GM12878 (cell line): ENCODE data around the gene DLX1. TPM values are rescaled to one million over a fixed set of nuclear protein-coding genes. Genes with fewer than 3 reads are reported as not detected.
A peak's percentile ranks its signal among the peaks of the same experiment; 100 is the strongest.

ENCODE experiments used
- ATF7 ChIP-seq: fragments of 450-650 bp; IDR thresholded peaks from 2 replicates; pipeline ENCODE4 v1.6.1; 2016; ENCODE audit warnings: low read depth, mild to moderate bottlenecking
- CREM ChIP-seq: IDR thresholded peaks from 2 replicates; pipeline ENCODE4 v1.6.1; 2014; ENCODE audit warnings: antibody characterized with exemption, low read depth
- FOXK2 ChIP-seq: fragments of 450-650 bp; IDR thresholded peaks from 2 replicates; pipeline ENCODE4 v1.6.1; 2017; ENCODE audit warnings: mild to moderate bottlenecking, moderate library complexity
- IKZF2 ChIP-seq, 2 experiments: fragments of 450-650 bp; IDR thresholded peaks; 2 replicates each; pipeline ENCODE4 v1.6.1; 2017; ENCODE audit warnings: mild to moderate bottlenecking in 2 of 2, moderate library complexity in 2 of 2
- IRF5 ChIP-seq: fragments of 450-650 bp; IDR thresholded peaks from 2 replicates; pipeline ENCODE4 v1.6.1; 2017; ENCODE audit warnings: borderline replicate concordance
- NFIC ChIP-seq: IDR thresholded peaks from 2 replicates; pipeline ENCODE4 v1.6.1; 2012; ENCODE audit warnings: low read depth, mild to moderate bottlenecking, inconsistent platforms, low read length, moderate library complexity
- RB1 ChIP-seq: fragments of 450-650 bp; formaldehyde crosslinking; IDR thresholded peaks from 2 replicates; pipeline ENCODE4 v1.6.1; 2017; ENCODE audit warnings: mild to moderate bottlenecking, borderline replicate concordance
- RFX5 ChIP-seq: IDR thresholded peaks from 2 replicates; pipeline ENCODE4 v1.6.1; 2011; ENCODE audit warnings: low read depth, low read length, improper control_type of control experiment
- RUNX3 ChIP-seq: IDR thresholded peaks from 2 replicates; pipeline ENCODE4 v1.6.1; 2012; ENCODE audit warnings: low read length, inconsistent platforms
- SP1 ChIP-seq: IDR thresholded peaks from one replicate; pipeline ENCODE4 v1.6.1; 2011; ENCODE audit warnings: low read depth, low read length
- TARDBP ChIP-seq: IDR thresholded peaks from 2 replicates; pipeline ENCODE4 v1.6.1; 2016; ENCODE audit warnings: borderline replicate concordance
- TBL1XR1 ChIP-seq: IDR thresholded peaks from 2 replicates; pipeline ENCODE4 v1.6.1; 2012; ENCODE audit warnings: low read depth, low read length, improper control_type of control experiment
- TCF12 ChIP-seq: IDR thresholded peaks from 2 replicates; pipeline ENCODE4 v1.6.1; 2011; ENCODE audit warnings: low read depth, mild to moderate bottlenecking, low read length
- TCF3 ChIP-seq: IDR thresholded peaks from 2 replicates; pipeline ENCODE4 v1.6.1; 2012; ENCODE audit warnings: low read depth, mild to moderate bottlenecking, low read length, borderline replicate concordance; ENCODE audit not compliant: insufficient read depth
- ZBTB40 ChIP-seq: fragments of 450-650 bp; IDR thresholded peaks from 2 replicates; pipeline ENCODE4 v1.6.1; 2016; ENCODE audit warnings: mild to moderate bottlenecking, moderate library complexity, borderline replicate concordance
- ZNF274 ChIP-seq: IDR thresholded peaks from one replicate; pipeline ENCODE4 v1.8.0; 2011; ENCODE audit not compliant: insufficient read length, insufficient read depth
- polyA plus RNA-seq, 11 experiments: library from polyadenylated mRNA; depleted of rRNA in 4 of 11; unstranded in 6 of 11; stranded (reverse) in 5 of 11; fragments of >200 nt; fragmentation: Nextera tagmentation in 4 of 11; fragmentation: Illumina TruSeq in 1 of 11; extraction: Ambion mirVana in 4 of 11; extraction: Trizol in 1 of 11; gene quantifications; 1 replicate in 1 of 11; 2 replicates in 10 of 11; pipeline versions ENCODE4 v1.2.1 to v1.2.3, GENCODE V29; 2011 to 2016; ENCODE audit warnings: inconsistent platforms in 2 of 11, missing spikeins in 2 of 11, low read depth in 1 of 11
- total RNA-seq, 4 experiments: library from RNA; depleted of rRNA in 3 of 4; stranded (reverse); fragments of >200 nt in 3 of 4; fragmentation: Illumina TruSeq in 1 of 4; extraction: Trizol in 1 of 4; gene quantifications; 2 replicates each; pipeline versions ENCODE4 v1.2.1 to v1.2.3, GENCODE V29; 2013 to 2021
- TF ChIP-seq, protein P1 (sequence below): IDR thresholded peaks from 2 replicates; pipeline ENCODE4 v1.6.1; 2012; ENCODE audit warnings: low read depth, low read length, improper control_type of control experiment
- TF ChIP-seq, protein P2 (sequence below): IDR thresholded peaks from 2 replicates; pipeline ENCODE4 v1.6.1; 2012; ENCODE audit warnings: low read depth, low read length, improper control_type of control experiment
- TF ChIP-seq, protein P3 (sequence below): IDR thresholded peaks from 2 replicates; pipeline ENCODE4 v1.6.1; 2011; ENCODE audit warnings: low read depth, low read length, improper control_type of control experiment, borderline replicate concordance
- TF ChIP-seq, protein P4 (sequence below): fragments of 450-650 bp; IDR thresholded peaks from 2 replicates; pipeline ENCODE4 v1.6.1; 2016; ENCODE audit warnings: mild to moderate bottlenecking

The DLX1 gene
- total and polyA plus RNA-seq, 10 of the 15 experiments (the other 5 are each of a cell fraction or from before 2014, with no cell fraction given) = 0.06 TPM; not detected in 9

- TF ChIP-seq, protein P1, sequence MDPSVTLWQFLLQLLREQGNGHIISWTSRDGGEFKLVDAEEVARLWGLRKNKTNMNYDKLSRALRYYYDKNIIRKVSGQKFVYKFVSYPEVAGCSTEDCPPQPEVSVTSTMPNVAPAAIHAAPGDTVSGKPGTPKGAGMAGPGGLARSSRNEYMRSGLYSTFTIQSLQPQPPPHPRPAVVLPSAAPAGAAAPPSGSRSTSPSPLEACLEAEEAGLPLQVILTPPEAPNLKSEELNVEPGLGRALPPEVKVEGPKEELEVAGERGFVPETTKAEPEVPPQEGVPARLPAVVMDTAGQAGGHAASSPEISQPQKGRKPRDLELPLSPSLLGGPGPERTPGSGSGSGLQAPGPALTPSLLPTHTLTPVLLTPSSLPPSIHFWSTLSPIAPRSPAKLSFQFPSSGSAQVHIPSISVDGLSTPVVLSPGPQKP = no peak
- TF ChIP-seq IRF5 (no peak), NFIC (no peak), ATF7 (no peak), TCF3 (0 out of 2 replicates have a peak, but pooled peaks have one; percentile 45), TARDBP (no peak), RFX5 (0 out of 2 replicates have a peak, but pooled peaks have one; percentile 39), RUNX3 (peak; percentile 65), IKZF2 (IDR thresholded peaks at IDR 0.05) (0 out of 4 replicates have a peak, but pooled peaks of 1 of the 2 experiments have one; percentile 17), FOXK2 (no peak), SP1 (peak; percentile 20), TCF12 (peak; percentile 55; the same call in 1 of the 2 replicates), TBL1XR1 (0 out of 2 replicates have a peak, but pooled peaks have one; percentile 33), ZNF274 (no peak), RB1 (0 out of 2 replicates have a peak, but pooled peaks have one; percentile 21), ZBTB40 (no peak), CREM (peak; percentile 53; the same call in 1 of the 2 replicates)
- TF ChIP-seq, protein P2, sequence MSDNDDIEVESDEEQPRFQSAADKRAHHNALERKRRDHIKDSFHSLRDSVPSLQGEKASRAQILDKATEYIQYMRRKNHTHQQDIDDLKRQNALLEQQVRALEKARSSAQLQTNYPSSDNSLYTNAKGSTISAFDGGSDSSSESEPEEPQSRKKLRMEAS = peak; percentile 92
- TF ChIP-seq, protein P3, sequence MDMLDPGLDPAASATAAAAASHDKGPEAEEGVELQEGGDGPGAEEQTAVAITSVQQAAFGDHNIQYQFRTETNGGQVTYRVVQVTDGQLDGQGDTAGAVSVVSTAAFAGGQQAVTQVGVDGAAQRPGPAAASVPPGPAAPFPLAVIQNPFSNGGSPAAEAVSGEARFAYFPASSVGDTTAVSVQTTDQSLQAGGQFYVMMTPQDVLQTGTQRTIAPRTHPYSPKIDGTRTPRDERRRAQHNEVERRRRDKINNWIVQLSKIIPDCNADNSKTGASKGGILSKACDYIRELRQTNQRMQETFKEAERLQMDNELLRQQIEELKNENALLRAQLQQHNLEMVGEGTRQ = peak; percentile 79
- TF ChIP-seq, protein P4, sequence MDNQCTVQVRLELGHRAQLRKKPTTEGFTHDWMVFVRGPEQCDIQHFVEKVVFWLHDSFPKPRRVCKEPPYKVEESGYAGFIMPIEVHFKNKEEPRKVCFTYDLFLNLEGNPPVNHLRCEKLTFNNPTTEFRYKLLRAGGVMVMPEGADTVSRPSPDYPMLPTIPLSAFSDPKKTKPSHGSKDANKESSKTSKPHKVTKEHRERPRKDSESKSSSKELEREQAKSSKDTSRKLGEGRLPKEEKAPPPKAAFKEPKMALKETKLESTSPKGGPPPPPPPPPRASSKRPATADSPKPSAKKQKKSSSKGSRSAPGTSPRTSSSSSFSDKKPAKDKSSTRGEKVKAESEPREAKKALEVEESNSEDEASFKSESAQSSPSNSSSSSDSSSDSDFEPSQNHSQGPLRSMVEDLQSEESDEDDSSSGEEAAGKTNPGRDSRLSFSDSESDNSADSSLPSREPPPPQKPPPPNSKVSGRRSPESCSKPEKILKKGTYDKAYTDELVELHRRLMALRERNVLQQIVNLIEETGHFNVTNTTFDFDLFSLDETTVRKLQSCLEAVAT = peak; percentile 43; the same call in 1 of the 2 replicates
These were observed 17.4 kb downstream of the DLX1 start, which contains the start of gene DLX2 (continued) for GRCh38 chr2:172102391-172103359.
